Stimulated activated naive CD4-positive, alpha-beta T cell treated with Interleukin-2 at 50 U/mL for 16 hours (primary cell): ENCODE results near the gene INTS7.
"Not testable (repeated sequence)": the region's sequence is repeated elsewhere in the genome, so short reads cannot be mapped to it uniquely, and the experiment has no call there.

ENCODE experiments used
- DNase-seq: peaks from one replicate; lab custom pipeline; 2025; lab: John Stamatoyannopoulos, UW

INTS7 gene

GRCh38 chr1:211978596-211978995 lies 56.8 kb downstream of the INTS7 start:
- no peak for DNase-seq

- DNase-seq = no peak
Measured at GRCh38 chr1:211975152-211975941, 60.0 kb downstream of the INTS7 start.

DNA sequence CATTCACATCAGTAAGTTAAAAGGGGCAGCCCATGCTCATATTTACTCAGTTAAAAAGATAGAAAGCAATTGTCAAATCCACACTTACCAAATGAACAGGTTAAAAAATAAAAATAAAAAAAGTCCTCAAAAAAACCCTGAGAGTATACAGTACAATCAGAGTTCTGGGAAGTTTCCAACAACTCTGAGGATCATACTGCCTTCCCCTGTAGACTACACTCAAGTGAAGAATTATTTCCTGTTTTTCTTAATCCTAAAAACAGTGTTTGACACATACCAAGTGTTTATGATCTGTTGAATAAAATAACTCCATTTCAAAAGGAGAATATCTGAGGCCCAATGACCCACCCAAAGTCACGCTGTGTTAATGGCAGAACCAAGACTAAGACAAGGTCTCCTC lies 61.8 kb downstream of the INTS7 start:
- DNase-seq = no peak

- DNase-seq = no peak
Measured at GRCh38 chr1:211968200-211968834, 67.0 kb downstream of the INTS7 start.

GRCh38 chr1:211967704-211968103 lies 67.7 kb downstream of the INTS7 start:
- DNase-seq = no peak

GRCh38 chr1:211965108-211965805 lies 70.1 kb downstream of the INTS7 start:
- DNase-seq = no peak

DNA sequence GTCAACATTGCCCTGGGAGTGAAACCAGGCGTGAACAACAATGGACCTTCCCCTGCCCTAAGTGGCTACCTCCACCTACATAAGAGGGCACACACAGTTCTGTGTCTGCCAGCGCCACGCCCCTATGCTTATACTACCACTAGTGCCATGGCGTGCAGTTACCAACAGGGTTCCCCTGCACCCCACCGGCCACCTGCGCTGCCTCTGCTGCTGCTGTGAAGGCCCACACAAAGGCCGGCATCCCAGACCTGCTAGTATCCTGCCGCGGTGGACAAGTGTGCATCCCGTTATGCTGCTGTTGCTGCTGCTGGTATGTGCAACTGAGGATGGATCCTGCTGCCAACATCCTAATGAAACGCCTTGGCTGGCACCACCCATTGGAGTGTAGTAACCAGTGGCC lies 75.7 kb downstream of the INTS7 start:
- no peak for DNase-seq

DNA sequence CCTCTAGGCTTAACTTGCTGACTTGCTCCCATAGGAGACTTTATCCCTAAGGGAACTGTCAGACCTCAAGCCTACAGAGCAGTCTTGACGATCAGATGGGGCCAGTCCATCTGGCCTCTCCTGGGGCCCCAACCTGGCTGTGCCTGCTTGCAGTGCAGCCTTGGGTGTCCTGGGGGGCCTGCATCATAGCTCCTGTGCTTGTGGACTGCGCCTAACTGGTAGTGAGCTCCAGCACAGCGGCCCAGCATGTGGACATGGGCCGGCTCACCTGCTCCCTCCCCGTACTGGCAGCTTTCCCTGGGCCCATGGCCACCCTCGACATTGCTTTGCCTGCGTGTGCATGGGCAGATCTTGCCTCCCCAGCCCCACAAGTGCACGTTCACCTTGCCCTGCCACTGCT lies 76.1 kb downstream of the INTS7 start:
- no peak for DNase-seq

- not testable (repeated sequence) for DNase-seq
Measured at GRCh38 chr1:211954028-211954427, 81.3 kb downstream of the INTS7 start.

DNA sequence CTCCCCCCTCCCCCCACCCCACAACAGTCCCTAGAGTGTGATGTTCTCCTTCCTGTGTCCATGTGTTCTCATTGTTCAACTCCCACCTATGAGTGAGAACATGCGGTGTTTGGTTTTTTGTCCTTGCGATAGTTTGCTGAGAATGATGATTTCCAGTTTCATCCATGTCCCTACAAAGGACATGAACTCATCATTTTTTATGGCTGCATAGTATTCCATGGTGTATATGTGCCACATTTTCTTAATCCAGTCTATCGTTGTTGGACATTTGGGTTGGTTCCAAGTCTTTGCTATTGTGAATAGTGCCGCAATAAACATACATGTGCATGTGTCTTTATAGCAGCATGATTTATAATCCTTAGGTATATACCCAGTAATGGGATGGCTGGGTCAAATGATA lies 81.8 kb downstream of the INTS7 start:
- DNase-seq = not testable (repeated sequence)

DNA sequence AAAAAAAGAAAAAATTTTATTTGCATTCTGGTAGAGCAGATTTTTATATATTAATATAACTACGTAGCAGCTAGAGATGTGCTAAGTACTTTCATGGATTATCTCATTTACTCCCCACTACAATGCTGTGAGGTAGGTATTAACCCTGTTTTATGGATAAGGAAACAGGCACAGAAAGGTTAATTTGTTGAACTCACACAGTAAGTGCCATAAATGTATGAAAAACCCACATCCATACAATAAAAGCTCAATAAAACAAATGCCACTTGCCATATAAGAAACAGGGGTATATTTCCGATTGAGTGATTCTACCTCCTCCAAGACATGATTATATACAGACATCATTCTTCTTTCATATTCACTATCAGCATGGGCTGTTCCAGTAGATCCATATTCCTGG lies 83.1 kb downstream of the INTS7 start:
- no peak for DNase-seq

- DNase-seq = no peak
Measured at GRCh38 chr1:211951856-211952255, 83.5 kb downstream of the INTS7 start.

GRCh38 chr1:211948377-211948776 lies 87.0 kb downstream of the INTS7 start:
- DNase-seq = no peak

- DNase-seq = no peak
Measured at GRCh38 chr1:211947396-211948295, 87.7 kb downstream of the INTS7 start.

DNA sequence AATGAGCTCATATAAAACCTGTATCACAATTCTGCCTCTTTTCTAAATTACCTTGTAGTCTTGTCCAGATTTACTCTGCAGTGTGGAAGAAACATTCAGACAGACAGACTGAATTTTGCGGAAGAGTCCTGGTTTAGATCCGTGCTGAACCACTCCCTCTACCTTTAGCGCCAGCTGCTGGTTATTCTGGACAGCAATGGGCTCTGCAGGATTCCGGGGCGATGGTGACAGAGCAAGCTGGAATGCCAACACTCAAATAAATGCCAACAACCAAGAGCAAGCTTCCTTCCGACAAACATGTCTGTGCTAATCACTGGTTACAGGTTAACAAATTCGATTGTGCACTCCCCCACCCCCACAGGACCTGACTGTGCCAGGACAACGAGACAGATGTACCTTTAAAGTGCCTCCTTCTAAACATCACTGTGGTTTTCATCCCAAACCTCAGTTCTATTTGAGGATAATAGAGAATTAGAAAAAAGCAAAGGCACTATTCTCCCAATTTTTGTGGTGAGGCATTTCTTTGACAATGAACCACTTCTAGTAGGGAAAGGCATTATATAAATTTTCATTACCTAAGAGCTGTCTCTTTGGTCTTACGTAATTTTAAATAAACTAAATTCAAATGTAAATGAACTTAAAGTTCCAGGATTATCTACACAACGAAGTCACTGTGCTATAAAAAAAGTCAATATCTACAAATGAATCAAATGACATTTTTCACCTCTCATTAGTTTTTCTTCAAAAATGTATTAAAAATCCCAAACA lies 90.4 kb downstream of the INTS7 start:
- DNase-seq = no peak

- DNase-seq = no peak
Measured at GRCh38 chr1:211942583-211942982, 92.8 kb downstream of the INTS7 start.

DNA sequence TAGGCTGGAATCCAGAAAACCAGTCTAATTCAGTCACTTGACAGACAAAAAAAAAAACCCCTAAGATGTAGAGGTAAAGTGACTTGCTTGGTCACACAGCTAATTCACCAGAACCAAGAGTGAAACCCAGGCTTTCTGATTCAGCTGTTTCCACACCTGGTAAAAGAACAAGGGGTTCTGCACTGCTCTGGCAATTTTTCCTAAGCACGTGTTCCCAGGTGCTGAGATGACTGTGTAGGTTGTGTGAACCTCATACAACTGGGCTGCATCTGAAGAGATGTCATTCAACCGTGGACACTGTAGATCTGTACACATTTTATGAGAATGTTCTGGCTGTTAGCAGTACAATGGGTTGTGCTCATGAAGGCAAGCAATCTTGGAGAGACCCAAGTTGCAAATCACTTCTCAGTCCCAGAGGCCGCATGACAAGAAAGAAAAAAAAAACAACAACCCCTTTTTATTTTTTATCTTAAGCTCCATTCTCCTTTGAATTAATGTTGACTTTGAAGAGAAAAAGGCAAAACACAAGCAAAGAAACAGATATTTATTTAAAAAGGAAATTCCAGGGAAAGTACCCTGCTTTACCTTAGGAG lies 95.4 kb downstream of the INTS7 start:
- DNase-seq = peak; percentile 22

- no peak for DNase-seq
Measured at GRCh38 chr1:211938561-211938997, 96.8 kb downstream of the INTS7 start.

- DNase-seq = not testable (repeated sequence)
Measured at GRCh38 chr1:211937422-211937821, 97.9 kb downstream of the INTS7 start.

DNA sequence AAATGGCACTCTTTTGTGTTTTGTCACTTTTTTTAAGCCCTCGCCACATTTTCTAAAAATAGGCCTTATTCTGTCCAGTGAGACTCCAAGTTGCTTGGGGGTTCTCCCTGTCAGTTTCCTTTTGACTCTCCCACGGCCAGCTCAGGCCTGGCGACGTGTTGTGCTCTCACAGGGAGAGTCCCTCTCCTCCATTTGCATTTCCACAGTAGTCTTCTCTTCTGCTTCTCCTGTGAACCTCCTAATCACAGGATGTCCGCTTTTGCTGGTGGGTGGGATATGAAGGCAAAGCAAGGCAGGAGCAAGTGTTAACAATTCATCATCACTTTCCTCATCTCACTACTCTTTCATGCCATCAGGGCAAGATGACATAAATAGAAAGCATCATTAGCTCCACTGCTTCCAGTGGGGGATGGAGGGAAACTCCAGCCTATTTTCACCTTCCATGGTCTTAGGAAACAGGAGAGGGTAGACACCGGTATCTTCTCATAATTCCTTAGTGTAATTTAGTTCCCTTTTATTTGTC lies 99.8 kb downstream of the INTS7 start:
- peak; percentile 53 for DNase-seq
